ENCODE measurements around the gene FBXW8. TPM values are rescaled to one million over a fixed set of nuclear protein-coding genes. Genes with fewer than 3 reads are reported as not detected.
"Not testable (repeated sequence)": the region's sequence is repeated elsewhere in the genome, so short reads cannot be mapped to it uniquely, and the experiment has no call there.

The FBXW8 gene
- total and polyA plus RNA-seq, 2 donors (not counting 3 experiments of a cell fraction or from before 2014, with no cell fraction given): 15.4 TPM

GRCh38 chr12:117057626-117058025, 146.9 kb downstream of the FBXW8 start:
- H3K4me3 ChIP-seq (replicated peaks in 1 of 3; ENCODE audit: insufficient read depth in 1 of 3, low read depth in 1 of 3, low read length in 3 of 3); POLR2A ChIA-PET; H3K27me3 ChIP-seq (ENCODE audit: control insufficient read depth in 2 of 2, insufficient read depth in 2 of 2, low read length in 2 of 2); H3K9ac ChIP-seq (replicated peaks; ENCODE audit: extremely low read depth, insufficient read depth, low read length); H3K36me3 ChIP-seq (ENCODE audit: control insufficient read depth in 2 of 2, extremely low read depth in 1 of 2, insufficient read depth in 2 of 2, low read length in 2 of 2); FAIRE-seq; H3K9me3 ChIP-seq (replicated peaks; ENCODE audit: control insufficient read depth, insufficient read depth, low read length); DNase-seq (ENCODE audit: low read depth, low spot score); dilution Hi-C loops (cut with MboI; ENCODE audit: extremely low pct_ligation_motif_present, low sequenced_read_pairs); CTCF ChIA-PET; H3K4me1 ChIP-seq (ENCODE audit: control insufficient read depth, extremely low read depth, insufficient read depth, low read length); H4K20me1 ChIP-seq (replicated peaks; ENCODE audit: control insufficient read depth, extremely low read depth, insufficient read depth, low read length); BruUV-seq (replicated peaks); H2AFZ ChIP-seq (ENCODE audit: low read depth, low read length); H3K79me2 ChIP-seq (ENCODE audit: control insufficient read depth, insufficient read depth, low read length); H3K27ac ChIP-seq (ENCODE audit: insufficient read depth, low read depth, low read length); H3K9me1 ChIP-seq (replicated peaks; ENCODE audit: control insufficient read depth, extremely low read depth, insufficient read depth, low read length); H3K4me2 ChIP-seq (ENCODE audit: insufficient read depth, low read length); intact Hi-C loops (cut with micrococcal nuclease): not testable (repeated sequence)

GRCh38 chr12:117058442-117059072, 147.8 kb downstream of the FBXW8 start:
- H3K36me3 ChIP-seq (ENCODE audit: control insufficient read depth in 2 of 2, extremely low read depth in 1 of 2, insufficient read depth in 2 of 2, low read length in 2 of 2): no peaks in the 10 kb centered on the region
- H2AFZ ChIP-seq (ENCODE audit: low read depth, low read length): no peak overlapping the region
- dilution Hi-C loops (cut with MboI; ENCODE audit: extremely low pct_ligation_motif_present, low sequenced_read_pairs): no loop called here
- no peak overlapping the region for H3K4me2 ChIP-seq (ENCODE audit: insufficient read depth, low read length)
- intact Hi-C loops (cut with micrococcal nuclease): no loop called here
- H4K20me1 ChIP-seq (replicated peaks; ENCODE audit: control insufficient read depth, extremely low read depth, insufficient read depth, low read length): no peaks in the 10 kb centered on the region
- ChIA-PET CTCF (no interaction called here), POLR2A (no interaction called here)
- TF ChIP-seq JUN (IDR thresholded peaks at IDR 0.05; ENCODE audit: borderline replicate concordance, insufficient read depth, insufficient read length, low read depth) (no peak), EZH2 (IDR thresholded peaks at IDR 0.05; ENCODE audit: borderline replicate concordance, low read depth, low read length, severe bottlenecking) (no peak), FOS (IDR thresholded peaks at IDR 0.05; ENCODE audit: borderline replicate concordance, insufficient read depth, low read length) (no peak), MYC (IDR thresholded peaks at IDR 0.05; ENCODE audit: low read depth, low read length) (no peak), GATA2 (IDR thresholded peaks at IDR 0.05; ENCODE audit: insufficient read depth, insufficient read length, low read depth, low read length) (no peak), MAX (IDR thresholded peaks at IDR 0.05; ENCODE audit: insufficient read depth, insufficient read length) (no peak), POLR2AphosphoS5 (IDR thresholded peaks at IDR 0.05; ENCODE audit: insufficient read depth, low read depth, low read length) (no peak), CTCF (IDR thresholded peaks at IDR 0.05; ENCODE audit: extremely low read depth in 1 of 2, insufficient read depth in 1 of 2, low read depth in 1 of 2, low read length in 2 of 2) (no peak), POLR2A (IDR thresholded peaks at IDR 0.05; ENCODE audit: low read depth, low read length) (no peak)
- no peaks in the 10 kb centered on the region for H3K9me1 ChIP-seq (replicated peaks; ENCODE audit: control insufficient read depth, extremely low read depth, insufficient read depth, low read length)
- no peaks in the 10 kb centered on the region for H3K27me3 ChIP-seq (ENCODE audit: control insufficient read depth in 2 of 2, insufficient read depth in 2 of 2, low read length in 2 of 2)
- BruUV-seq (replicated peaks): no TSS peak
- no peaks in the 10 kb centered on the region for H3K4me1 ChIP-seq (ENCODE audit: control insufficient read depth, extremely low read depth, insufficient read depth, low read length)
- H3K9ac ChIP-seq (replicated peaks; ENCODE audit: extremely low read depth, insufficient read depth, low read length): no peak overlapping the region
- FAIRE-seq (no peak), DNase-seq (ENCODE audit: low read depth, low spot score) (no peak)
- no peak overlapping the region for H3K4me3 ChIP-seq (replicated peaks in 1 of 3; ENCODE audit: insufficient read depth in 1 of 3, low read depth in 1 of 3, low read length in 3 of 3)
- no peaks in the 10 kb centered on the region for H3K79me2 ChIP-seq (ENCODE audit: control insufficient read depth, insufficient read depth, low read length)
- no peaks in the 10 kb centered on the region for H3K9me3 ChIP-seq (replicated peaks; ENCODE audit: control insufficient read depth, insufficient read depth, low read length)
- H3K27ac ChIP-seq (ENCODE audit: insufficient read depth, low read depth, low read length): no peak overlapping the region

Data from endothelial cell of umbilical vein (primary cell).